HEK293T (cell line): ENCODE results near the gene TTC28.

ENCODE experiments used
- ARNT ChIP-seq: fragments of 450-650 bp; IDR thresholded peaks from 2 replicates; pipeline ENCODE4 v1.6.1; 2017; ENCODE audit warnings: mild to moderate bottlenecking
- BHLHE40 ChIP-seq: fragments of 450-650 bp; IDR thresholded peaks from 2 replicates; pipeline ENCODE4 v1.6.1; 2016; ENCODE audit warnings: mild to moderate bottlenecking, moderate library complexity, borderline replicate concordance
- CTBP1 ChIP-seq: fragments of 450-650 bp; IDR thresholded peaks from 2 replicates; pipeline ENCODE4 v1.6.1; 2016; ENCODE audit warnings: borderline replicate concordance
- ELF4 ChIP-seq: fragments of 450-650 bp; IDR thresholded peaks from 2 replicates; pipeline ENCODE4 v1.6.1; 2017; ENCODE audit warnings: antibody characterized with exemption
- FOXA1 ChIP-seq: fragments of 450-650 bp; IDR thresholded peaks from 2 replicates; pipeline ENCODE4 v1.6.1; 2016; ENCODE audit warnings: mild to moderate bottlenecking
- HDGF ChIP-seq: fragments of 450-650 bp; IDR thresholded peaks from 2 replicates; pipeline ENCODE4 v1.6.1; 2017; ENCODE audit warnings: antibody characterized with exemption, borderline replicate concordance
- L3MBTL2 ChIP-seq: fragments of 450-650 bp; conservative IDR thresholded peaks from 2 replicates; pipeline ENCODE4 v1.6.1; 2016; ENCODE audit warnings: mild to moderate bottlenecking
- LEF1 ChIP-seq: fragments of 450-650 bp; IDR thresholded peaks from 2 replicates; pipeline ENCODE4 v1.6.1; 2017; ENCODE audit warnings: mild to moderate bottlenecking, borderline replicate concordance
- SUZ12 ChIP-seq: fragments of 450-650 bp; IDR thresholded peaks from 2 replicates; pipeline ENCODE4 v1.6.1; 2016; ENCODE audit warnings: mild to moderate bottlenecking
- TARDBP ChIP-seq: fragments of 450-650 bp; IDR thresholded peaks from 2 replicates; pipeline ENCODE4 v1.6.1; 2016

DNA sequence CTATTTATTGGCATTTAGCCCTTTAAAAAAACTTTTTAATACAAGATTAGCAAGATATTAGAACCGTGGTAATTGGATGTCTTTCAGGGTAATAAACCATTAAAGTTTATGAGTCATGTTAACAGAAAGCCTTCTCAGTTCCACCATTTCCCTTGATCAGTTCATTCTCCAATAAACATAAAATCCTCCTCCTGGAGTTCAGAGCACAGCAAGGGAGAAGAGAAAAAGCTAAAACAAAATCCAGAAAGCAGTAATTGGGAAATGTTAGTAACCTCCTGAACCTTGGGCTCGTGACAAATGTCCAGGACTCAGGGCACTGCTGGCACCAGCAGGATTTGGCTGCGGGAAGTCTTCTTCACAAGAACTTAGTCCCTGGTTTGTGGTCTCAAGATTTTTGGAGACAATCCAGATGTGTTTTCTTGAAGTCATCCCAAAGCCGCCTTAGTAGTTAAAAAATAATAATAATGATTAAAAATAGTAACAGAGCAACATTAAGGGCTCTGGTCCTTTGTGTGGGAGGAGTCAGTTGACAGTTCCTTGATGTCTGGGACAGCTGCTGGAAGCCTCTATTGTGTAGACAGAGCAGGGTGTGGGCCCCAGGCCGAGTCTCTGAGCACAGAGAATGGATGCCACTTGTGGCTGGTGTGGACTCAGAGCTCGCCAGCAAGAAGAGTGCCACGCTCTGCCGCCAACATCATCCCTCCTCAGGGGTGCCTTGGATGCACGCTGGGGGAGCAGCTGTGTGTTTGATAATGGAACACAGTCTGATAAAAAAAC, 717.2 kb downstream of the TTC28 start:
- TF ChIP-seq TARDBP (no peak), FOXA1 (no peak), CTBP1 (peak; percentile 71; the same call in 1 of the 2 replicates), BHLHE40 (no peak), ELF4 (no peak), HDGF (no peak), ARNT (0 out of 2 replicates have a peak, but pooled peaks have one; percentile 42), L3MBTL2 (no peak), SUZ12 (no peak), LEF1 (no peak)
